ENCODE data around the gene SLC22A5. TPM values are rescaled to one million over a fixed set of nuclear protein-coding genes. Genes with fewer than 3 reads are reported as not detected.

SLC22A5 gene
- total RNA-seq (ENCODE audit: insufficient read depth, low replicate concordance): 6.0 TPM

DNA sequence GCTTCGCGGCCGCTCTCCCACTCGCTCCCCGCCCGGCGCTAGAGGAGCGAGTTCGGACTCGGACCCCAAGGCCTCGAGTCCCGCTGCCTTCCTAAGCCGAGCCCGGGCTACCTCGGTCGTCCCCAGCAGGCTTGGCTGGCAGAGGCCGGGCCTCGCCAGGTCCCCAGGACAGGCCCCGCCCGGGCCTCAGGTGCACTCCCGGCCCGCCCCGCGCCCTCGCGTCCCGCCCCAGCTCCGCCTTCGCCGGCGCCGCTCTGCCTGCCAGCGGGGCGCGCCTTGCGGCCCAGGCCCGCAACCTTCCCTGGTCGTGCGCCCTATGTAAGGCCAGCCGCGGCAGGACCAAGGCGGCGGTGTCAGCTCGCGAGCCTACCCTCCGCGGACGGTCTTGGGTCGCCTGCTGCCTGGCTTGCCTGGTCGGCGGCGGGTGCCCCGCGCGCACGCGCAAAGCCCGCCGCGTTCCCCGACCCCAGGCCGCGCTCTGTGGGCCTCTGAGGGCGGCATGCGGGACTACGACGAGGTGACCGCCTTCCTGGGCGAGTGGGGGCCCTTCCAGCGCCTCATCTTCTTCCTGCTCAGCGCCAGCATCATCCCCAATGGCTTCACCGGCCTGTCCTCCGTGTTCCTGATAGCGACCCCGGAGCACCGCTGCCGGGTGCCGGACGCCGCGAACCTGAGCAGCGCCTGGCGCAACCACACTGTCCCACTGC, at the start of gene SLC22A5:
Gene SLC22A5 (plus strand): TSS at position 237 of the 707 bp plus-strand sequence. CDS start 263 bp downstream, at position 500.
- DNase-seq (ENCODE audit: low spot score): peak; percentile 70

DNA sequence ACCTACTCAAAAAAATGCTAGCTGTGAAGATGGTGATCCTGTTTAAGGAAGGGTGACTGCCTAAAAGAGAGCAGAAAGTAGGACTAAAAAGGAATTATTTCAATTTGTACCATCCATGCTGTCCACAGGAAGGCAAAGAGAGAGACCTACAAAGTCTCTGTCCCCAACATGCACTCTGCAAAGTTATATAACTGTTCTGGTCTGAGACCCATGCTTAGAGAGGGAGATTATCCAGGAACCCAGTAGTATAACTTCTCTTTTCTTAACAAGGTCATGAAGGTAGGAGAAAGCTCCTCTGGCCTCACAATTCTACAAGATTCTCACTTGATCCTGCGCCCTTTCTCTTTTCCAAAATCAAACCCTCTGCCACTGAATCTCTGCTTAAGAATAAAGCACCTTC, 49.5 kb upstream of the SLC22A5 start:
- no peak for DNase-seq (ENCODE audit: low spot score)

DNA sequence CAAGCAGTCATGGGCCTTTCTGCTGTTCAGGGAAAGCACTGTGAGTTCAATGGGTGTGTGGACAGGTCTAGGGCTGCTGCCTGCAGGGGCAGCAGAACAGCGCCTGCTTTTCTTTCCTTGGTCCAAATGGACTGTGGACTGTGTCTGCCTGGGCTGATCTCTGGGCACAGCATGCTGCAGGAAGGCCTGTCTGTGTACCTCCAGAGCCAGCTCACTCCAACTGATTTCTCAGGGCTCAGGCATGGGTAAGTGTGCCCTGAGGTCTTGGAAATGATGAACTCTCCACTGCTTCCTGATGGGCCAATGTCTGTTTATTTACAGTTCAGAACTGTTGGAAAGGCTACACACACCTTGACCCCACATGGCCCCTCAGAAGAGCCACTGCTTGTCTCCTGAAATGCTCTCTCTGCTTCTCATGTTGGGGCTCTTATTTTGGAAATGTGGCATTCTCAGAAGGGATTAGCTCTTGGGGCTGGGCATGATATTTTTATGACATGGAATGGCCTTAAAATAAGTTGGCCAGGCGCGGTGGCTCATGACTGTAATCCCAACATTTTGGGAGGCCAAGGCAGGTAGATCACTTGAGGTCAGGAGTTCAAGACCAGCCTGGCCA, 48.3 kb upstream of the SLC22A5 start:
- no peak for DNase-seq (ENCODE audit: low spot score)

- no peak for DNase-seq (ENCODE audit: low spot score)
Measured at GRCh38 chr5:132322266-132322665, 47.2 kb upstream of the SLC22A5 start.

- DNase-seq (ENCODE audit: low spot score): no peak
Measured at GRCh38 chr5:132323202-132323601, 46.3 kb upstream of the SLC22A5 start.

GRCh38 chr5:132325691-132326090, 43.8 kb upstream of the SLC22A5 start:
- DNase-seq (ENCODE audit: low spot score): no peak

DNA sequence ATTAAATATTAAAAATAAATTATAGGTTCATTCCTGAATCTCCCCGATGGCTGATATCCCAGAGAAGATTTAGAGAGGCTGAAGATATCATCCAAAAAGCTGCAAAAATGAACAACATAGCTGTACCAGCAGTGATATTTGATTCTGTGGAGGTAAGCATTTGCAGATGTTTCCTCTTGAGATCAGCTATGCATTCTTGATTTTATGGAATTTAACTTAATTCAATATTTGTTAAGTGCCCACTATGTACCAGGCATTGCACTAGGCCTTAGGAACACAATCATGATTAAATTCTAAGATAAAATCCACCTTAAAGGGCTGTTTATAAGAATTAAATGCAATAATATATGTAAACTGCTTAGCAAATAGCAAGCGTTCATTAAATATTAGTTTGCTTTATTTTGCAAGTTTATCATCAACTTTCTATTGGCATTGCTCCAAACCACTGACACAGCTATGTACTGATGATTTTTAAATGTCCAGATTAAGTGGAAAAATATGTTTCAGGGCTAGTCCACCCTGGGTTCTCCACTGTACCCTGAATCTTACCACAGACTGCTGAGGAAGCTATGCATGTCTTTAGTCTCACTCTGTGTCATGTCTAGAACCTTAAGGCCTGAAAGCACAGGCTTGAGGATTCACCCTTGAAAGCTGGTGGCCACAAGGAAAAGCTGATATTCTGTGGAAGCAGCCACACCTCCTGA, 42.1 kb upstream of the SLC22A5 start:
- peak; percentile 32 for DNase-seq (ENCODE audit: low spot score)

DNA sequence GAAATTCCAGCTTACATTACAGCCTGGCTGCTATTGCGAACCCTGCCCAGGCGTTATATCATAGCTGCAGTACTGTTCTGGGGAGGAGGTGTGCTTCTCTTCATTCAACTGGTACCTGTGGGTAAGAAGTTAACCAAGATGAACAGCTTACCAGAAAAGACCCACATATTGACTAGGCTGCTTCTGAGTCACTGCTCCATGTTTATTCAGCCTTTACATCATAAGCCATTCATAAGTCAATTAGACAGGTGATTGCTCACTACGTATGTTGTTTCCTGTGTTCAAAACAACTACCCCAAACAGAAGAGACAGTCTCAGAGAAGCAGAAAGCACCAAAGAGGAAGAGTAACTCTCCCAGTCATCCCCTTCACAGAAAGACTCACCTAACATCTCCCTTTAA, 34.7 kb upstream of the SLC22A5 start:
- no peak for DNase-seq (ENCODE audit: low spot score)

- DNase-seq (ENCODE audit: low spot score): no peak
Measured at GRCh38 chr5:132335402-132335801, 34.1 kb upstream of the SLC22A5 start.

GRCh38 chr5:132339502-132339901, 30.0 kb upstream of the SLC22A5 start:
- no peak for DNase-seq (ENCODE audit: low spot score)

GRCh38 chr5:132342291-132343180, 27.0 kb upstream of the SLC22A5 start:
- no peak for DNase-seq (ENCODE audit: low spot score)

GRCh38 chr5:132344775-132345514, 24.6 kb upstream of the SLC22A5 start:
- DNase-seq (ENCODE audit: low spot score): no peak

- no peak for DNase-seq (ENCODE audit: low spot score)
Measured at GRCh38 chr5:132353486-132353995, 16.0 kb upstream of the SLC22A5 start.

GRCh38 chr5:132354381-132355139, 14.9 kb upstream of the SLC22A5 start:
- DNase-seq (ENCODE audit: low spot score): no peak

DNA sequence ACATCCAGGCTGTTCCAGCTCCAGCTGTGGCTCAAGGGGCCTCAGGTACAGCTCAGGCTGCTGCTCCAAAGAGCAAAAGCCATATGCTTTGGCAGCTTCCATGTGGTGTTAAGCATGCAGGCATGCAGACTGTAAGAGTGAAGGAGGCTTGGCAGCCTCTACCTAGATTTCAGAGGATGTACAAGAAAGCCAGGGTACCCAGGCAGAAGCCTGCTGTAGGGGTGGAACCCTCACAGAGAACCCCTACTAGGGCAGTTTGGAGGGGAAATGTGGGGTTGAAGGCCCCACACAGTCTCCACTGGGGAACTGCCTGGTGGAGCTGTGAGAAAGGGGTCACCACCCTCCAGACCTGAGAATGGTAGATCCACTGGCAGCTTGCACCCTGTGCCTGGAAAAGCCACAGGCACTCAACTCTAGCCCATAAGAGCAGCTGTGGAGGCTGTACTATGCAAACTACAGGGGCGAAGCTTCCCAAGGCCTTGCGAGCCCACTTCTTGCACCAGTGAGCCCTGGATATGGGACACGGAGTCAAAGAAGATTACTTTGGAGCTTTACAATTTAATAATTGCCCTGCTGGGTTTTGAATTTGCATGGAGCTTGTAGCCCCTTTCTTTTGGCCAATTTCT, 14.3 kb upstream of the SLC22A5 start:
- DNase-seq (ENCODE audit: low spot score): no peak

- DNase-seq (ENCODE audit: low spot score): no peak
Measured at GRCh38 chr5:132358775-132359174, 10.7 kb upstream of the SLC22A5 start.

- DNase-seq (ENCODE audit: low spot score): no peak
Measured at GRCh38 chr5:132362086-132362485, 7.4 kb upstream of the SLC22A5 start.

GRCh38 chr5:132363431-132364112, 5.9 kb upstream of the SLC22A5 start:
- no peak for DNase-seq (ENCODE audit: low spot score)

DNA sequence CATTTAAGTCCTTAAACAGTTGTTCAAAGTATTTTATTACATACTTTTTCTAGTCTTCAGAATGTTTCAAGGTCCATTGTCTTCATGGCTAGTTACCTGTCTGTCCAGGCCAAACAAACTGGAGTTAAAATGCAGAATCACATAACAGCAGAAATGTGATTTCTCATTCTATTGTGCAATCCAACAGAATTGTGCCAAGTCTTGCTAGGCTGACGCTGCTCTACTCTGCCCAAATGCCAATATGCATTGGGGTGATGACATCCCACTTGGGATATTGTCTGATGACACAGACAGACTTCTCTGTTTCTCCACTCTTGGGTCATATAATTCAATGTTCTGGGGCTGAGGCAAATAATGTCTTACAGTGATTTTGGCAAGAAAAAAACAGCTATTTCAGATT, 5.2 kb upstream of the SLC22A5 start:
- DNase-seq (ENCODE audit: low spot score): peak; percentile 47
